Spinal cord (tissue), 10 donors: ENCODE results near the gene NEAT1. TPM values are rescaled to one million over a fixed set of nuclear protein-coding genes. Genes with fewer than 3 reads are reported as not detected.

Experiments
- DNase-seq, 6 donors: peaks; one replicate each; pipeline versions ENCODE4 v3.0.0 to v3.0.0-alpha.2; 2013 to 2015; ENCODE audit warnings: low spot score in 6 of 6, low read depth in 4 of 6
- H3K27ac ChIP-seq: one replicate; pipeline ENCODE4 v1.5.1; 2013; ENCODE audit warnings: low read depth, low read length, control low read depth
- H3K27me3 ChIP-seq: one replicate; pipeline ENCODE4 v1.6.1; 2013; ENCODE audit warnings: low read length; ENCODE audit not compliant: control insufficient read depth, insufficient read depth
- H3K36me3 ChIP-seq: one replicate; pipeline ENCODE4 v1.6.1; 2013; ENCODE audit warnings: low read length; ENCODE audit not compliant: control insufficient read depth, insufficient read depth
- H3K4me1 ChIP-seq: one replicate; pipeline ENCODE4 v1.6.1; 2013; ENCODE audit warnings: low read length; ENCODE audit not compliant: control insufficient read depth, insufficient read depth
- H3K4me3 ChIP-seq: one replicate; pipeline ENCODE4 v1.5.1; 2013; ENCODE audit warnings: low read depth, low read length, control low read depth
- H3K9me3 ChIP-seq: one replicate; pipeline ENCODE4 v1.6.1; 2013; ENCODE audit warnings: low read length; ENCODE audit not compliant: control insufficient read depth, insufficient read depth
- WGBS: methylation state at CpG from one replicate; pipeline ENCODE4 v1.1.5; 2013; ENCODE audit warnings: missing lambda C conversion rate; ENCODE audit not compliant: insufficient coverage; 5-methylcytosine and 5-hydroxymethylcytosine counted together
- polyA plus RNA-seq, 2 donors: library from polyadenylated mRNA; unstranded; fragments of 120-200 nt; gene quantifications; one replicate each; pipeline ENCODE4 v1.2.1, GENCODE V29; 2013; ENCODE audit not compliant: insufficient read length in 2 of 2
- small RNA-seq: library from RNA; depleted of rRNA; stranded (forward); fragments of <200 nt; gene quantifications from one replicate; pipeline ENCODE3, GENCODE V24; 2014; ENCODE audit warnings: low replicate concordance
- total RNA-seq, 2 donors: library from RNA; depleted of rRNA in 1 of 2; stranded (reverse); fragments of 120-200 nt in 1 of 2; fragments of >200 nt in 1 of 2; gene quantifications; one replicate each; pipeline versions ENCODE4 v1.2.3 to v1.2.4, GENCODE V29; 2013 to 2014
- donor health status: healthy.

Gene NEAT1
- total and polyA plus RNA-seq, 4 donors, result 27.4 to 73.6 (median 63.7) TPM

GRCh38 chr11:65489706-65490320 lies 67.2 kb downstream of the NEAT1 start:
- H3K4me1 ChIP-seq, result peaks cover 93% of the 10 kb centered on the region
- H3K4me3 ChIP-seq, result no peak overlapping the region
- H3K36me3 ChIP-seq, result no peaks in the 10 kb centered on the region
- WGBS, result 17% methylated on average over 5 of the region's 8 CpGs
- no peaks in the 10 kb centered on the region for H3K27me3 ChIP-seq
- peak overlapping the region; percentile 98 for H3K27ac ChIP-seq
- no peaks in the 10 kb centered on the region for H3K9me3 ChIP-seq
- peak in 2 of 6 donors; percentile 56 to 67 for DNase-seq

GRCh38 chr11:65491163-65491465 lies 68.5 kb downstream of the NEAT1 start:
- Histone ChIP-seq H3K27me3 (no peaks in the 10 kb centered on the region), H3K4me1 (peaks cover 87% of the 10 kb centered on the region), H3K4me3 (no peak overlapping the region), H3K9me3 (no peaks in the 10 kb centered on the region), H3K27ac (peak overlapping the region; percentile 98), H3K36me3 (no peaks in the 10 kb centered on the region)
- 77% methylated on average over 3 of the region's 3 CpGs for WGBS
- DNase-seq, result no peak

DNA sequence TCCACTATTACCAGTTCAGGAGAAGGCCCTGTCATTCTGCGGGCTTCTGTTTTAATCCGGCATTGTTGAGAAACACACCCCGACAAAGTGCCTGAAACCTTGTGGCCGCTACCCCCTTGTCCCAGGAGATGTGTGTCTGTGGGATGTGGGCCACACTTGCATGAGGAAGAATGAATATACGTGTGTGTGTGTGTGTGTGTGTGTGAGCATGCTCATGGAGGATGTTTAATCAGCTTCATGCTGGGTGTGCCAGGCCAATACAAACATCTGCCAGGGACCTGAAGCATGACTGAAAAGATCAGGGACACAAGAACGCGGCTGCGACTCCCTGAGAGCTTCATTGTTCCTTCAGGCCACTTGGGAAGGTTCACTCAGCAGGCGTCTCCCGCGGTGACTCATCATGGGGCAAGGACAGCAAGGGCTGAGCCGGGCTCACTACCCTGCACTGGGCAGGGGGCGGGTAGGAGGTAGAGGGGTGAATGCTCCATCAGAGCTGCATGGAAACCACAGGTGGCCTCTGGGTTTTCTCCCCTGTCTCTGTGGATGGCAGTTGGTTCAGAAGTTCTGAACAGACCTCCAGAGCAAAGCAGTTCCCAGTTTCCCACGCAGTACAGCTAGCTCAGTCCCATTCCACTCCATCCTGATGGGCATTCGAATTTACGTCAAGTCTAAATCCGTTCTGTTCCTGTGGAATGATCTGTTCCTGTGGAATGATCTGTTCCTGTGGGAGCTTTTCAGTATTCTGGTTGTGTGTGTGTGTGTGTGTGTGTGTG lies 69.2 kb downstream of the NEAT1 start:
- H3K9me3 ChIP-seq, result no peaks in the 10 kb centered on the region
- H3K27me3 ChIP-seq, result no peaks in the 10 kb centered on the region
- H3K4me1 ChIP-seq, result peaks cover 87% of the 10 kb centered on the region
- DNase-seq, result peak in 2 of 6 donors; percentile 70 to 85
- 17% methylated on average over 11 of the region's 17 CpGs for WGBS
- no peaks in the 10 kb centered on the region for H3K36me3 ChIP-seq
- H3K4me3 ChIP-seq, result no peak overlapping the region
- peak overlapping the region; percentile 98 for H3K27ac ChIP-seq

GRCh38 chr11:65492387-65492636 lies 69.7 kb downstream of the NEAT1 start:
- Histone ChIP-seq H3K27me3 (no peaks in the 10 kb centered on the region), H3K9me3 (no peaks in the 10 kb centered on the region), H3K4me1 (peaks cover 87% of the 10 kb centered on the region), H3K36me3 (no peaks in the 10 kb centered on the region), H3K4me3 (no peak overlapping the region), H3K27ac (peak overlapping the region; percentile 98)
- no peak for DNase-seq
- WGBS, result 44% methylated on average over 4 of the region's 4 CpGs

DNA sequence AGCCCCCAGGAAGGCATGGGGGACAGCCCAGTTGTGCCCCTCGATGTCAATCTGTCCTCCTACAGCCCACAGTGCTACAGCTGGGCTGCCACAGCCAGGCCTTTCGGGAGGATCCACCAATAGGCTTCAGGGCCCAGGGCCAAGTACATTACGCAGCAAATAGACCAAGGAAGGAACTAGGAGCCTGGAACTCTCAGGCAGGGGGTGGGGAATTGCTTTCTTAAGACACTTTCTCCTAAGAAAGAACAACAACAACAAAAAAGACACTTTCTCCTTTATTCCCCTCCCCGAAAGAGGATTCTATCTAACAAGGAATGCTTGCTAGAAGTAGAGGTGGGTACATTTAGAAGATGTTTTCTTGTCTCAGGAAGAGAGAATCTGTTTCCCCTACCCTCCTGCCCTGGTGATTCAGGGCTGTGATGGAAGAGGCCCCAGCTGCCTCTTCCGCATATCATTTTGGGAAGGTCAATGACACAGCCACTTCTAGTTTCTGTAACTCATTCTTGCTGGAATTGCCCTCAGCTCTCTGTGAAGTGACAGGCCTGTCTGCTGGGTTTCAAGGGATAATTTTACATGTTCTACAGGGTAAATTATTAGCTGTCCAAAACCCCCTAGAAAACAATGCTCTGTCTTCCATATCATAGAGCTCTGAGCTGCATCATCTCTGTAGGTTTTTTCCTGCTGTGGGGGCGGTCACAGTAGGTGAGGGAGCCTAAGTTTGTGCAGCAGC lies 70.2 kb downstream of the NEAT1 start:
- Histone ChIP-seq H3K36me3 (no peaks in the 10 kb centered on the region), H3K27me3 (no peaks in the 10 kb centered on the region), H3K9me3 (no peaks in the 10 kb centered on the region), H3K4me1 (peaks cover 88% of the 10 kb centered on the region), H3K4me3 (no peak overlapping the region), H3K27ac (peak overlapping the region; percentile 98)
- DNase-seq, result peak in 2 of 6 donors; percentile 78 to 87
- WGBS, result 7% methylated on average over 2 of the region's 6 CpGs

GRCh38 chr11:65493367-65494176 lies 71.0 kb downstream of the NEAT1 start:
- 68% methylated on average over 10 of the region's 12 CpGs for WGBS
- Histone ChIP-seq H3K36me3 (no peaks in the 10 kb centered on the region), H3K9me3 (no peaks in the 10 kb centered on the region), H3K4me1 (peaks cover 87% of the 10 kb centered on the region), H3K27ac (peak overlapping the region; percentile 98), H3K4me3 (no peak overlapping the region), H3K27me3 (no peaks in the 10 kb centered on the region)
- DNase-seq, result peak in 1 of 6 donors; percentile 54

Small RNA genes within 50 kb of the gene (small RNA-seq; reads per million reads assigned to genes)
- gene RF01684, result not detected

Other genes starting within 250 kb of the NEAT1 start
- 10 to 100 TPM; 48.0 to 69.5 TPM for gene CAPN1, start 240.9 kb upstream of the NEAT1 start, total RNA-seq
- 100 to 1,000 TPM in 1 of 2 donors, 10 to 100 TPM in 1; 99.4 to 115 TPM for gene CAPN1, start 240.9 kb upstream of the NEAT1 start, polyA plus RNA-seq
- 1 to 10 TPM; 7.2 to 9.1 TPM for gene POLA2, start 160.8 kb upstream of the NEAT1 start, total RNA-seq
- 10 to 100 TPM in 1 of 2 donors, 1 to 10 TPM in 1; 9.7 to 16.2 TPM for gene POLA2, start 160.8 kb upstream of the NEAT1 start, polyA plus RNA-seq
- gene CDC42EP2, start 107.9 kb upstream of the NEAT1 start, total RNA-seq, result 1 to 10 TPM; 5.7 to 8.5 TPM
- gene CDC42EP2, start 107.9 kb upstream of the NEAT1 start, polyA plus RNA-seq, result 1 to 10 TPM; 5.7 to 10.0 TPM
- gene DPF2, start 88.9 kb upstream of the NEAT1 start, total RNA-seq, result 10 to 100 TPM; 28.0 to 52.7 TPM
- gene DPF2, start 88.9 kb upstream of the NEAT1 start, polyA plus RNA-seq, result 10 to 100 TPM; 72.8 to 84.0 TPM
- gene TIGD3, start 68.0 kb upstream of the NEAT1 start, total RNA-seq, result 1 to 10 TPM; 1.4 TPM
- 1 to 10 TPM; 3.4 to 3.7 TPM for gene TIGD3, start 68.0 kb upstream of the NEAT1 start, polyA plus RNA-seq
- gene SLC25A45, start 40.2 kb upstream of the NEAT1 start, total RNA-seq, result 1 to 10 TPM; 2.3 to 3.1 TPM
- gene SLC25A45, start 40.2 kb upstream of the NEAT1 start, polyA plus RNA-seq, result 1 to 10 TPM; 1.8 to 3.7 TPM
- gene FRMD8, start 36.2 kb upstream of the NEAT1 start, total RNA-seq, result 10 to 100 TPM; 16.7 to 18.7 TPM
- 10 to 100 TPM; 16.3 to 19.3 TPM for gene FRMD8, start 36.2 kb upstream of the NEAT1 start, polyA plus RNA-seq
- over 10,000 TPM in 1 of 2 donors, 1,000 to 10,000 TPM in 1; 7,855 to 14,973 TPM for gene MALAT1, start 76.2 kb downstream of the NEAT1 start, total RNA-seq
- 100 to 1,000 TPM; 557 to 615 TPM for gene MALAT1, start 76.2 kb downstream of the NEAT1 start, polyA plus RNA-seq
- gene SCYL1, start 102.3 kb downstream of the NEAT1 start, total RNA-seq, result 10 to 100 TPM; 41.8 to 79.8 TPM
- 10 to 100 TPM; 84.0 to 87.5 TPM for gene SCYL1, start 102.3 kb downstream of the NEAT1 start, polyA plus RNA-seq
- 10 to 100 TPM; 47.5 to 68.7 TPM for gene LTBP3, start 135.6 kb downstream of the NEAT1 start, total RNA-seq
- 100 to 1,000 TPM; 158 to 198 TPM for gene LTBP3, start 135.6 kb downstream of the NEAT1 start, polyA plus RNA-seq
- 10 to 100 TPM; 14.7 to 25.6 TPM for gene ZNRD2, start 147.7 kb downstream of the NEAT1 start, total RNA-seq
- 10 to 100 TPM; 82.5 to 87.2 TPM for gene ZNRD2, start 147.7 kb downstream of the NEAT1 start, polyA plus RNA-seq
- 10 to 100 TPM in 1 of 2 donors, 1 to 10 TPM in 1; 7.0 to 49.2 TPM for gene FAM89B, start 149.7 kb downstream of the NEAT1 start, total RNA-seq
- gene FAM89B, start 149.7 kb downstream of the NEAT1 start, polyA plus RNA-seq, result 10 to 100 TPM; 48.6 to 49.0 TPM
- gene EHBP1L1, start 153.3 kb downstream of the NEAT1 start, total RNA-seq, result 10 to 100 TPM; 13.9 to 24.0 TPM
- 10 to 100 TPM; 20.3 to 30.1 TPM for gene EHBP1L1, start 153.3 kb downstream of the NEAT1 start, polyA plus RNA-seq
- under 1 TPM; 0.20 to 0.44 TPM for gene KCNK7, start 173.0 kb downstream of the NEAT1 start, total RNA-seq
- gene KCNK7, start 173.0 kb downstream of the NEAT1 start, polyA plus RNA-seq, result under 1 TPM; 0.77 to 0.90 TPM
- gene MAP3K11, start 191.4 kb downstream of the NEAT1 start, total RNA-seq, result 10 to 100 TPM; 16.8 to 28.9 TPM
- 10 to 100 TPM; 31.2 to 38.1 TPM for gene MAP3K11, start 191.4 kb downstream of the NEAT1 start, polyA plus RNA-seq
- 10 to 100 TPM; 10.4 to 15.3 TPM for gene PCNX3, start 193.0 kb downstream of the NEAT1 start, total RNA-seq
- gene PCNX3, start 193.0 kb downstream of the NEAT1 start, polyA plus RNA-seq, result 10 to 100 TPM; 35.7 to 41.6 TPM
- 10 to 100 TPM; 10.6 to 34.2 TPM for gene SIPA1, start 215.3 kb downstream of the NEAT1 start, total RNA-seq
- gene SIPA1, start 215.3 kb downstream of the NEAT1 start, polyA plus RNA-seq, result 10 to 100 TPM; 35.4 to 43.6 TPM
- gene RELA, start 240.1 kb downstream of the NEAT1 start, total RNA-seq, result 10 to 100 TPM; 14.5 to 29.4 TPM
- gene RELA, start 240.1 kb downstream of the NEAT1 start, polyA plus RNA-seq, result 10 to 100 TPM; 53.9 to 57.7 TPM